PFSK-1 (cell line): ENCODE data around the gene TSFM.

ENCODE experiments used
- FOXP2 ChIP-seq: optimal IDR thresholded peaks from 2 replicates; pipeline ENCODE3; 2011; ENCODE audit warnings: borderline replicate concordance, control low read depth, inconsistent platforms; ENCODE audit not compliant: insufficient read depth; ENCODE audit errors: extremely low read length, extremely low read depth
- POLR2AphosphoS5 ChIP-seq: IDR thresholded peaks from 2 replicates; pipeline ENCODE4 v1.6.1; 2012; ENCODE audit warnings: low read depth, mild to moderate bottlenecking, control low read depth, low read length, moderate library complexity
- REST ChIP-seq, 2 experiments: IDR thresholded peaks; 2 replicates each; pipeline versions ENCODE4 v1.6.1 to v1.8.0; 2011 to 2012; ENCODE audit warnings: low read depth in 2 of 2, low read length in 2 of 2, control low read depth in 1 of 2, inconsistent platforms in 1 of 2, mild to moderate bottlenecking in 1 of 2, moderate library complexity in 1 of 2; ENCODE audit not compliant: insufficient read depth in 1 of 2
- SIN3A ChIP-seq: IDR thresholded peaks from 2 replicates; pipeline ENCODE4 v1.6.1; 2012; ENCODE audit warnings: mild to moderate bottlenecking, low read length, moderate library complexity, borderline replicate concordance; ENCODE audit not compliant: insufficient read depth
- TAF1 ChIP-seq: IDR thresholded peaks from 2 replicates; pipeline ENCODE4 v1.6.1; 2012; ENCODE audit warnings: low read length, control low read depth, borderline replicate concordance; ENCODE audit not compliant: insufficient read depth

The TSFM gene

GRCh38 chr12:57810450-57810849 is 27.9 kb downstream of the TSFM start:
- TF ChIP-seq REST (IDR thresholded peaks at IDR 0.05; ENCODE audit: insufficient read depth in 1 of 2, low read depth in 2 of 2, low read length in 2 of 2), result no peak
- TF ChIP-seq FOXP2, result no peak

DNA sequence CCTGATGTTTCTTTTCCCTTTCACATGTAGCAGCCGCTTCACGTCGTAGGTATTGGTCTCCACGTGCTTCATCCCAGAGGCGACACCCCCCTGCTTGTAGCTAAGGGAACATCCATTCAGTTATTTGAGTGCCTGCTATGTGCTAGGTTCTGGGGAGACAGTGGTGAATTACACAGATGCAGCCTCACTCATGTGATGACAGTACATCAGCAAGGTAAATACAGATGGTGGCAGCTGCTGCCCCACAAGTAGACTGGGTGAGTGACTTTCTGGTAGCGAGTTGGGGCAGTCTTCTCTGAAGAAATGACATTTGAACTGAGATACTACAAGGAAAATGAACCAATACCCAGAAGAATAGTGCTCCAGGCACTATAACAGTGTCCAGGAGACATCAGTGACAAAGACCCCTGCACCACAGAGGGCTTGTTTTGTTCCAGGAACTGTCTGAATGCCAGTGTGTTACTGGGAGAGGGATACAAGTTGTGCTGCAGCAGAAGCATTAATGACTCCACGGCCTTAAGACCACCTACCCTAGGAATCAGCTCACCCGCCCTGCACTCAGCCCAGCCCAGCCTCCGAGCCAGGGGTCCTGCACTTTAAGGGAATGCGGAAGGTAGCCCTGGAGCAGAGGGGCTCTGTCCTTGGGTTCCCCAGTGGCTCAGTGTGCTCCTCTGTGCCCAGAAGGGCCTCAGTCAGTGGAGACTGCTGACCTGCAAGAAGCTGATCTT is 28.6 kb downstream of the TSFM start:
- TF ChIP-seq SIN3A (no peak), REST (IDR thresholded peaks at IDR 0.05; ENCODE audit: insufficient read depth in 1 of 2, low read depth in 2 of 2, low read length in 2 of 2) (no peak)

DNA sequence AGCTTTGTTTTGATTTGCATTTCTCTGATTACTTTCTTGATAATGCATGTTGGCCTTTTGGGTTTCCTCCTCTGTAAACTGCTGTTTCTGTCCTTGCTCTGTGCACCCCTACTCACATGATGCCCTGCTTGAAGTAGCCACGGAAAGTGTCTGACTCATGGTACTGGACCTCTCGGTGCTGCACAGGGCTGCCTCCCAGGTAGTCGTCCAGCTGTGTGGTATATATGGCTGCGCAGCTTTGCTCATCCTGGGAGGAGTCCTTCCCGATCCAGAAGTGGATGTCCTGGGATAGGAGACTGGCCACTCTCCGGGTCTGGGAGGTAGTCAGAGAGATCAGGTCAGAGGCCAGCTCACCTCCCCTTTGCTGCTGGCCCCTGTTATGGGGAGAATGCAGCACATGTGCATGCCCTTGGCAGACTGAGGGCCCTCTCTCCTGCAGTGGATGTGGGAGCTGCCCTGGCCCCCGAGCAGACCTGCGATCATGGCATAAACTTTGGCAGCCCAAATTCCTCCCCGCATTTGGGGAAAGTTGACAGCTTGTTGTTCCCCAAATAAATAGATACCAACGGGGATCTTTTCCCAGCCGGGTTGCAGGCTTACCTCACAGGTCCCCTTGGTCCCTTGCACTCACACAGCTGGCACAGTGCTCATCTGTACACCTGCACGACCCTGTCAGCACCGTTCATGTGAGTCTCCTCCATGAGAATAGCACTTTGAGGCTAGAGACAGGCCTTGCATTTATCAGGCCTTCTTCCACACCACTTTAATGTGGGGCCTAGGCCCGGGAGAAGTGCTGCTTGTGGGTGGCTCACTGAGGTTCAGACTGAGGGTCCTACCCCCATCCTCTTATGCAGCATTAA is 30.8 kb downstream of the TSFM start:
- TF ChIP-seq POLR2AphosphoS5 (no peak), REST (IDR thresholded peaks at IDR 0.05; ENCODE audit: insufficient read depth in 1 of 2, low read depth in 2 of 2, low read length in 2 of 2) (no peak), SIN3A (no peak), TAF1 (no peak), FOXP2 (no peak)

DNA sequence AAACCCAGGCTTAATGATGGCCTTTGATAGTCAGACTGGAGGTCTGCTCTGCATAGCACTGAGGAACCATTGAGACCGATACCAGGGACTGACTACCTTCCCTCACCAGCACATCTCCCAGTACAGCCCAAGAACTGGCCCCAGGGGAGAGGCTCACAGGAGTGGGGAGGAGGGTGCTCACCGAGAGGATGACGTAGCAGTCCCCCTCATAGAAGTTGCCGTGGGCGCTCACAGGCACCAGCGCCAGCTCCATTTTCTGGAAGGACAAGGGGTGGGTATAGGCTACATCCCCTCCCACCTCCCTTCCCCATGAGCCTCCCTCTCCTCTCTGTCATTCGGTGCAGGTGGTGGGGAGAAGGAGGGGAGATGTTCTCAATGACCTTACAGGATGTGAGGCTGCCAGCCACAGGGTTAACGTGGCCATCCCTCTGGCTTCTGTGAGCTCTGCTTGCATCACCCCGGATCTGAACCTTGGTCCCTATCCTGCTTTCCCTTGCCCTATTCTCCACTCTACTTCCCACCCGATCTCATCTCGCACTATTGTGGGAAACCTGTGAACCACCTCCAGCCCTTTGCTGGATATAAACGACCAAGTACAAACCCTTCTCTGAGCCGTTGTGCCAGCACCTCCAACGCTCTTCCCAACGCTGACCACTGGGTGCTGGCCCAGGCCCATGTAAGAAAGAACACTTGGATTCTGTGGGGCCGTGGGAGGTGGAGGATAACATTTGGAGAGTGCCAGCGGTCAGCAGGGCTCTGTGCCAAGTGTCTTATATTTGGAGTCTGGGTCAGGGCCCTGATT is 31.6 kb downstream of the TSFM start:
- TF ChIP-seq SIN3A, result no peak
- TF ChIP-seq REST (IDR thresholded peaks at IDR 0.05; ENCODE audit: insufficient read depth in 1 of 2, low read depth in 2 of 2, low read length in 2 of 2), result no peak
- TF ChIP-seq TAF1, result no peak
- no peak for TF ChIP-seq POLR2AphosphoS5
- TF ChIP-seq FOXP2, result no peak
